Peyer's patch (tissue), 4 donors: ENCODE results near the gene PRKAR1B.

Experiments
- CTCF ChIP-seq, 6 experiments: fragments of 450-650 bp in 4 of 6; fragments of 200-600 bp in 2 of 6; sonication (generic) in 1 of 6; IDR thresholded peaks; one replicate each; pipeline ENCODE4 v1.5.1; 2017 to 2019; ENCODE audit warnings: antibody characterized with exemption in 6 of 6, mild to moderate bottlenecking in 3 of 6, moderate library complexity in 1 of 6
- POLR2A ChIP-seq, 2 donors: fragments of 450-650 bp; IDR thresholded peaks; one replicate each; pipeline ENCODE4 v1.5.1; 2017; ENCODE audit warnings: antibody characterized with exemption in 2 of 2, mild to moderate bottlenecking in 2 of 2, moderate library complexity in 2 of 2

GRCh38 chr7:754531-755412 is 27.7 kb upstream of the PRKAR1B start:
- TF ChIP-seq CTCF (IDR thresholded peaks at IDR 0.05) (no peak), POLR2A (IDR thresholded peaks at IDR 0.05) (no peak)
